Measurements from ENCODE around the gene ENKD1.

ENKD1 gene

DNA sequence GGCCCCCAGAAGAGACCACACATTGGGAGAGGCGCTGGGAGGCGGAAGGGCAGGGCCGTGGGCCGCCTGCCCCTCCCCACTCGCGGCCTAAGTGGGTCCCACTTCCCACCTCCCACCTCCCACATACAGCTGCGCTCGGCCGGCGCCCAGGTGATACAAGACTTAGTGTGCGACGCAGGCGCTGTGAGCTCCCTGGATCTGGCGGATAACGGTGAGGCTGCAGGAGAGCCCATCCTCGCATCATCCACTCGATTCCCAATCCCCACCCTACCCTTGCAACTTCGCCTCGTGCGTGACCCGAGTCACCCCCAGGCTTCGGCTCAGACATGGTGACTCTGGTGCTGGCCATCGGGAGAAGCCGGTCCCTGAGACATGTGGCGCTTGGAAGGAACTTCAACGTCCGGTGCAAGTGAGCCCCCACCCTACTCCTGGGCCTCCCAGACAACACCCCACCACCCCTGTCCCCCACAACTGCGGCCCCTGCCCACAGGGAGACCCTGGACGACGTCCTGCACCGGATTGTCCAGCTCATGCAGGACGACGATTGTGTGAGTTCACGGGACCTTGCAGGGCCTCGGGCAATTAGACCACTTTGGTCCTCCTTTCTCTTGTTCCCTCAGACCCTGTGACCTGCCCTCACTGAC is 17.7 kb downstream of the ENKD1 start:
- TF ChIP-seq ESRRG (CRISPR knock-in tag; IDR thresholded peaks at IDR 0.05) = no peak
- TF ChIP-seq, protein P1, sequence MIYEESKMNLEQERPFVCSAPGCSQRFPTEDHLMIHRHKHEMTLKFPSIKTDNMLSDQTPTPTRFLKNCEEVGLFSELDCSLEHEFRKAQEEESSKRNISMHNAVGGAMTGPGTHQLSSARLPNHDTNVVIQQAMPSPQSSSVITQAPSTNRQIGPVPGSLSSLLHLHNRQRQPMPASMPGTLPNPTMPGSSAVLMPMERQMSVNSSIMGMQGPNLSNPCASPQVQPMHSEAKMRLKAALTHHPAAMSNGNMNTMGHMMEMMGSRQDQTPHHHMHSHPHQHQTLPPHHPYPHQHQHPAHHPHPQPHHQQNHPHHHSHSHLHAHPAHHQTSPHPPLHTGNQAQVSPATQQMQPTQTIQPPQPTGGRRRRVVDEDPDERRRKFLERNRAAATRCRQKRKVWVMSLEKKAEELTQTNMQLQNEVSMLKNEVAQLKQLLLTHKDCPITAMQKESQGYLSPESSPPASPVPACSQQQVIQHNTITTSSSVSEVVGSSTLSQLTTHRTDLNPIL (CRISPR knock-in tag; IDR thresholded peaks at IDR 0.05; ENCODE audit: low read depth) = no peak
- no peak for TF ChIP-seq ZNF565 (CRISPR knock-in tag; conservative IDR thresholded peaks at IDR 0.05; ENCODE audit: low read depth)
- TF ChIP-seq ZNF8 (CRISPR knock-in tag; IDR thresholded peaks at IDR 0.05) = no peak
- TF ChIP-seq GLIS3 (CRISPR knock-in tag; IDR thresholded peaks at IDR 0.05) = no peak
- TF ChIP-seq CSDC2 (CRISPR knock-in tag; IDR thresholded peaks at IDR 0.05) = no peak
- no peak for TF ChIP-seq ZFP30 (CRISPR knock-in tag; IDR thresholded peaks at IDR 0.05)
- TF ChIP-seq, protein P2, sequence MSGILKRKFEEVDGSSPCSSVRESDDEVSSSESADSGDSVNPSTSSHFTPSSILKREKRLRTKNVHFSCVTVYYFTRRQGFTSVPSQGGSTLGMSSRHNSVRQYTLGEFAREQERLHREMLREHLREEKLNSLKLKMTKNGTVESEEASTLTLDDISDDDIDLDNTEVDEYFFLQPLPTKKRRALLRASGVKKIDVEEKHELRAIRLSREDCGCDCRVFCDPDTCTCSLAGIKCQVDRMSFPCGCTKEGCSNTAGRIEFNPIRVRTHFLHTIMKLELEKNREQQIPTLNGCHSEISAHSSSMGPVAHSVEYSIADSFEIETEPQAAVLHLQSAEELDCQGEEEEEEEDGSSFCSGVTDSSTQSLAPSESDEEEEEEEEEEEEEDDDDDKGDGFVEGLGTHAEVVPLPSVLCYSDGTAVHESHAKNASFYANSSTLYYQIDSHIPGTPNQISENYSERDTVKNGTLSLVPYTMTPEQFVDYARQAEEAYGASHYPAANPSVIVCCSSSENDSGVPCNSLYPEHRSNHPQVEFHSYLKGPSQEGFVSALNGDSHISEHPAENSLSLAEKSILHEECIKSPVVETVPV (CRISPR knock-in tag; IDR thresholded peaks at IDR 0.05) = no peak
- TF ChIP-seq, protein P3, sequence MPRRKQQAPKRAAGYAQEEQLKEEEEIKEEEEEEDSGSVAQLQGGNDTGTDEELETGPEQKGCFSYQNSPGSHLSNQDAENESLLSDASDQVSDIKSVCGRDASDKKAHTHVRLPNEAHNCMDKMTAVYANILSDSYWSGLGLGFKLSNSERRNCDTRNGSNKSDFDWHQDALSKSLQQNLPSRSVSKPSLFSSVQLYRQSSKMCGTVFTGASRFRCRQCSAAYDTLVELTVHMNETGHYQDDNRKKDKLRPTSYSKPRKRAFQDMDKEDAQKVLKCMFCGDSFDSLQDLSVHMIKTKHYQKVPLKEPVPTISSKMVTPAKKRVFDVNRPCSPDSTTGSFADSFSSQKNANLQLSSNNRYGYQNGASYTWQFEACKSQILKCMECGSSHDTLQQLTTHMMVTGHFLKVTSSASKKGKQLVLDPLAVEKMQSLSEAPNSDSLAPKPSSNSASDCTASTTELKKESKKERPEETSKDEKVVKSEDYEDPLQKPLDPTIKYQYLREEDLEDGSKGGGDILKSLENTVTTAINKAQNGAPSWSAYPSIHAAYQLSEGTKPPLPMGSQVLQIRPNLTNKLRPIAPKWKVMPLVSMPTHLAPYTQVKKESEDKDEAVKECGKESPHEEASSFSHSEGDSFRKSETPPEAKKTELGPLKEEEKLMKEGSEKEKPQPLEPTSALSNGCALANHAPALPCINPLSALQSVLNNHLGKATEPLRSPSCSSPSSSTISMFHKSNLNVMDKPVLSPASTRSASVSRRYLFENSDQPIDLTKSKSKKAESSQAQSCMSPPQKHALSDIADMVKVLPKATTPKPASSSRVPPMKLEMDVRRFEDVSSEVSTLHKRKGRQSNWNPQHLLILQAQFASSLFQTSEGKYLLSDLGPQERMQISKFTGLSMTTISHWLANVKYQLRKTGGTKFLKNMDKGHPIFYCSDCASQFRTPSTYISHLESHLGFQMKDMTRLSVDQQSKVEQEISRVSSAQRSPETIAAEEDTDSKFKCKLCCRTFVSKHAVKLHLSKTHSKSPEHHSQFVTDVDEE (CRISPR knock-in tag; IDR thresholded peaks at IDR 0.05) = no peak
- TF ChIP-seq ZC3H10 (CRISPR knock-in tag; IDR thresholded peaks at IDR 0.05) = no peak
- no peak for TF ChIP-seq BACH2 (CRISPR knock-in tag; IDR thresholded peaks at IDR 0.05; ENCODE audit: borderline replicate concordance)
- no peak for TF ChIP-seq ZFP3 (CRISPR knock-in tag; IDR thresholded peaks at IDR 0.05)
- ATAC-seq = no peak

DNA sequence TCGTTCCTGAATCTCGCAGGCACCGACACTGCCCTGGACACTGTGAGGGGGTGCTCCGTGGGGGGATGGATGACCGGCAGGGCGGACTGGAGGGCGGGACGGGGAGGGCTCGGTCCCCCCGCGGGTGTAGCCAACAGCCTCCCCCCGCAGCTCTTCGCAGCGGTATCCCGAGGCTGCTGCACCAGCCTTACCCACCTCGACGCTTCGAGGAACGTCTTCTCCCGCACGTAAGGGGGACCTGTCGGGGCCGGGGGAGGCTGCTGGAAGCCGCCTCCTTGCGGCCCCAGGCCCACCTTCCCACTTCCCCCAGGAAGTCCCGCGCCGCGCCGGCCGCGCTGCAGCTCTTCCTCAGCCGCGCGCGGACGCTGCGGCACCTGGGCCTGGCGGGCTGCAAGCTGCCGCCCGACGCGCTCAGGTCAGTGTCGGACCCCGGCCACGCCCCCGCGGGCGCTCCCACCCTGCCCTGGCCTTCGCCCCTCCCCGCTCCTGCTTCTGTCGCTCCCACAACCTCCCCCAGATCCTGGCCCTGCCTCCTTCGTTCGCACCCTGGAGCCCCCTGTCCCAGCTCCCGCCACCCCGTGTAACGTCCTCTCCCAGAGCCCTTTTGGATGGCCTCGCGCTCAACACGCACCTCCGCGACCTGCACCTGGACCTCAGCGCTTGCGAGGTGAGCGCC is 18.3 kb downstream of the ENKD1 start:
- no peak for TF ChIP-seq GLIS3 (CRISPR knock-in tag; IDR thresholded peaks at IDR 0.05)
- TF ChIP-seq, protein P2 (CRISPR knock-in tag; IDR thresholded peaks at IDR 0.05) = no peak
- no peak for TF ChIP-seq ISL1 (CRISPR knock-in tag; IDR thresholded peaks at IDR 0.05)
- TF ChIP-seq ZFP3 (CRISPR knock-in tag; IDR thresholded peaks at IDR 0.05) = no peak
- TF ChIP-seq, protein P4, sequence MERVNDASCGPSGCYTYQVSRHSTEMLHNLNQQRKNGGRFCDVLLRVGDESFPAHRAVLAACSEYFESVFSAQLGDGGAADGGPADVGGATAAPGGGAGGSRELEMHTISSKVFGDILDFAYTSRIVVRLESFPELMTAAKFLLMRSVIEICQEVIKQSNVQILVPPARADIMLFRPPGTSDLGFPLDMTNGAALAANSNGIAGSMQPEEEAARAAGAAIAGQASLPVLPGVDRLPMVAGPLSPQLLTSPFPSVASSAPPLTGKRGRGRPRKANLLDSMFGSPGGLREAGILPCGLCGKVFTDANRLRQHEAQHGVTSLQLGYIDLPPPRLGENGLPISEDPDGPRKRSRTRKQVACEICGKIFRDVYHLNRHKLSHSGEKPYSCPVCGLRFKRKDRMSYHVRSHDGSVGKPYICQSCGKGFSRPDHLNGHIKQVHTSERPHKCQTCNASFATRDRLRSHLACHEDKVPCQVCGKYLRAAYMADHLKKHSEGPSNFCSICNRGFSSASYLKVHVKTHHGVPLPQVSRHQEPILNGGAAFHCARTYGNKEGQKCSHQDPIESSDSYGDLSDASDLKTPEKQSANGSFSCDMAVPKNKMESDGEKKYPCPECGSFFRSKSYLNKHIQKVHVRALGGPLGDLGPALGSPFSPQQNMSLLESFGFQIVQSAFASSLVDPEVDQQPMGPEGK (CRISPR knock-in tag; IDR thresholded peaks at IDR 0.05; ENCODE audit: borderline replicate concordance) = no peak
- TF ChIP-seq PPARA (CRISPR knock-in tag; IDR thresholded peaks at IDR 0.05; ENCODE audit: borderline replicate concordance) = no peak
- TF ChIP-seq TCF4 (CRISPR knock-in tag; IDR thresholded peaks at IDR 0.05; ENCODE audit: borderline replicate concordance) = no peak
- no peak for TF ChIP-seq BACH2 (CRISPR knock-in tag; IDR thresholded peaks at IDR 0.05; ENCODE audit: borderline replicate concordance)
- no peak for TF ChIP-seq ZNF565 (CRISPR knock-in tag; conservative IDR thresholded peaks at IDR 0.05; ENCODE audit: low read depth)
- TF ChIP-seq, protein P5, sequence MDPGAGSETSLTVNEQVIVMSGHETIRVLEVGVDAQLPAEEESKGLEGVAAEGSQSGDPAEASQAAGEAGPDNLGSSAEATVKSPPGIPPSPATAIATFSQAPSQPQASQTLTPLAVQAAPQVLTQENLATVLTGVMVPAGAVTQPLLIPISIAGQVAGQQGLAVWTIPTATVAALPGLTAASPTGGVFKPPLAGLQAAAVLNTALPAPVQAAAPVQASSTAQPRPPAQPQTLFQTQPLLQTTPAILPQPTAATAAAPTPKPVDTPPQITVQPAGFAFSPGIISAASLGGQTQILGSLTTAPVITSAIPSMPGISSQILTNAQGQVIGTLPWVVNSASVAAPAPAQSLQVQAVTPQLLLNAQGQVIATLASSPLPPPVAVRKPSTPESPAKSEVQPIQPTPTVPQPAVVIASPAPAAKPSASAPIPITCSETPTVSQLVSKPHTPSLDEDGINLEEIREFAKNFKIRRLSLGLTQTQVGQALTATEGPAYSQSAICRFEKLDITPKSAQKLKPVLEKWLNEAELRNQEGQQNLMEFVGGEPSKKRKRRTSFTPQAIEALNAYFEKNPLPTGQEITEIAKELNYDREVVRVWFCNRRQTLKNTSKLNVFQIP (CRISPR knock-in tag; IDR thresholded peaks at IDR 0.05; ENCODE audit: borderline replicate concordance, low read depth) = no peak
- TF ChIP-seq, protein P1 (CRISPR knock-in tag; IDR thresholded peaks at IDR 0.05; ENCODE audit: low read depth) = no peak
- no peak for TF ChIP-seq ZNF8 (CRISPR knock-in tag; IDR thresholded peaks at IDR 0.05)
- no peak for TF ChIP-seq CSDC2 (CRISPR knock-in tag; IDR thresholded peaks at IDR 0.05)
- TF ChIP-seq SNAI2 (CRISPR knock-in tag; IDR thresholded peaks at IDR 0.05) = no peak
- no peak for ATAC-seq

All from SK-N-SH treated with all-trans-retinoic acid at 6 μM for 48 hours (cell line).